Motor neuron (in vitro differentiated cells): ENCODE data around the gene MB. TPM values are rescaled to one million over a fixed set of nuclear protein-coding genes. Genes with fewer than 3 reads are reported as not detected.

Experiments used
- ATAC-seq, 8 experiments: fragments of 200-7000 bp; cut with Tn5 transposase; replicated peaks in 6 of 8; 2 replicates each; pipeline ENCODE4 v1.8.0; 2021; ENCODE audit warnings: mild to moderate bottlenecking in 8 of 8, moderate library complexity in 8 of 8
- H3K27ac ChIP-seq, 2 donors: fragments of 250-450 bp; sonication (Bioruptor Pico); 2 replicates each; pipeline ENCODE4 v1.9.0; 2021; ENCODE audit warnings: antibody characterized with exemption in 2 of 2, mild to moderate bottlenecking in 2 of 2, moderate library complexity in 1 of 2
- H3K4me1 ChIP-seq, 2 donors: fragments of 250-450 bp; sonication (Bioruptor Pico); replicated peaks in 1 of 2; 2 replicates each; pipeline ENCODE4 v1.6.1; 2021; ENCODE audit warnings: antibody characterized with exemption in 2 of 2, mild to moderate bottlenecking in 2 of 2, moderate library complexity in 1 of 2
- H3K4me3 ChIP-seq, 5 donors: fragments of 250-450 bp; sonication (Bioruptor Pico); 2 replicates each; pipeline ENCODE4 v1.9.0; 2021; ENCODE audit warnings: antibody characterized with exemption in 5 of 5, mild to moderate bottlenecking in 5 of 5, moderate library complexity in 4 of 5
- WGBS, 10 experiments: fragments of 450-650 bp; shearing (Covaris generic); methylation state at CpG; one replicate each; pipeline ENCODE4 v1.0.0; 2022; 5-methylcytosine and 5-hydroxymethylcytosine counted together
- in situ Hi-C, 9 experiments: fragments of 400-800 bp; cut with MboI; loops; one replicate each; pipeline ENCODE4 v1.15.0; 2021; ENCODE audit warnings: low sequenced_read_pairs in 9 of 9, low pct_unique_long_range_greater_than_20kb in 2 of 9; ENCODE audit not compliant: unreplicated experiment in 9 of 9
- total RNA-seq, 8 experiments: library from RNA; unstranded; fragments of 300-600 nt; gene quantifications; 2 replicates each; pipeline versions ENCODE4 v1.2.3 to v1.2.4, GENCODE V29; 2022

Gene MB
- total RNA-seq, 8 experiments from 2014 or later: 0.73 to 1.5 (median 0.76) TPM; not detected in 5

- ATAC-seq: no peak
- Histone ChIP-seq H3K4me1 (no peaks in the 10 kb centered on the region), H3K4me3 (no peak overlapping the region), H3K27ac (no peak overlapping the region)
- WGBS, 10 experiments: 80 to 100% (median 90%) methylated on average over 1 to 3 of the region's 4 CpGs; no CpG with 5 or more reads in 6 of the 10 experiments
- in situ Hi-C loops: loop anchor here in 4 of 9 experiments (25.0 kb wide), 1 partner anchor 161 kb away; no protein-coding TSS in a partner anchor
These were observed 18.8 kb downstream of the MB start for GRCh38 chr22:35598396-35598710.

- H3K4me3 ChIP-seq: no peak overlapping the region
- no peak for ATAC-seq
- WGBS, 10 experiments: 25 to 100% (median 74%) methylated on average over 1 to 7 of the region's 16 CpGs; no CpG with 5 or more reads in 2 of the 10 experiments
- H3K27ac ChIP-seq: no peak overlapping the region
- in situ Hi-C loops: loop anchor here in 4 of 9 experiments (25.0 kb wide), 1 partner anchor 161 kb away; no protein-coding TSS in a partner anchor
- peaks cover 0 to 1% of the 10 kb centered on the region in 2 donors for H3K4me1 ChIP-seq
These were observed 19.3 kb downstream of the MB start for GRCh38 chr22:35597692-35598395.

GRCh38 chr22:35596821-35597220, 20.3 kb downstream of the MB start:
- peaks cover 0 to 3% of the 10 kb centered on the region in 2 donors for H3K4me1 ChIP-seq
- WGBS, 10 experiments: 54 to 89% (median 79%) methylated on average over 3 to 7 of the region's 7 CpGs; no CpG with 5 or more reads in 4 of the 10 experiments
- in situ Hi-C loops: loop anchor here in 4 of 9 experiments (25.0 kb wide), 1 partner anchor 160 kb away; no protein-coding TSS in a partner anchor
- no peak overlapping the region for H3K4me3 ChIP-seq
- ATAC-seq: no peak
- H3K27ac ChIP-seq: no peak overlapping the region

- WGBS, 10 experiments: 80 to 92% (median 80%) methylated on average over 1 to 4 of the region's 5 CpGs; no CpG with 5 or more reads in 7 of the 10 experiments
- no peak overlapping the region for H3K27ac ChIP-seq
- H3K4me3 ChIP-seq: no peak overlapping the region
- in situ Hi-C loops: loop anchor here in 4 of 9 experiments (25.0 kb wide), 1 partner anchor 157 kb away; no protein-coding TSS in a partner anchor
- H3K4me1 ChIP-seq: peaks cover 0 to 6% of the 10 kb centered on the region in 2 donors
- no peak for ATAC-seq
These were observed 22.4 kb downstream of the MB start for GRCh38 chr22:35594686-35595085.

GRCh38 chr22:35593891-35594470, 23.1 kb downstream of the MB start:
- 18 to 100% (median 75%) methylated on average over 1 to 7 of the region's 14 CpGs; no CpG with 5 or more reads in 2 of the 10 experiments for WGBS, 10 experiments
- Histone ChIP-seq H3K27ac (no peak overlapping the region), H3K4me3 (no peak overlapping the region), H3K4me1 (peaks cover 0 to 6% of the 10 kb centered on the region in 2 donors)
- ATAC-seq: no peak
- in situ Hi-C loops: loop anchor here in 4 of 9 experiments (25.0 kb wide), 1 partner anchor 157 kb away; no protein-coding TSS in a partner anchor

GRCh38 chr22:35593071-35593890, 23.8 kb downstream of the MB start:
- ATAC-seq: peak in 2 of 8 experiments; percentile 5 to 15
- Histone ChIP-seq H3K27ac (no peak overlapping the region), H3K4me3 (no peak overlapping the region), H3K4me1 (peaks cover 0 to 6% of the 10 kb centered on the region in 2 donors)
- WGBS, 10 experiments: 51 to 64% (median 58%) methylated on average over 2 of the region's 3 CpGs; no CpG with 5 or more reads in 7 of the 10 experiments
- in situ Hi-C loops: loop anchor here in 4 of 9 experiments (25.0 kb wide), 1 partner anchor 156 kb away; no protein-coding TSS in a partner anchor

- no peak overlapping the region for H3K27ac ChIP-seq
- in situ Hi-C loops: loop anchor here in 4 of 9 experiments (25.0 kb wide), 1 partner anchor 155 kb away; no protein-coding TSS in a partner anchor
- peaks cover 0 to 6% of the 10 kb centered on the region in 2 donors for H3K4me1 ChIP-seq
- peak in 6 of 8 experiments; percentile 5 to 56 (median 38) for ATAC-seq
- 17 to 83% (median 70%) methylated on average over 1 to 2 of the region's 4 CpGs; no CpG with 5 or more reads in 5 of the 10 experiments for WGBS, 10 experiments
- H3K4me3 ChIP-seq: no peak overlapping the region
These were observed 24.6 kb downstream of the MB start for GRCh38 chr22:35592418-35592967.

- Histone ChIP-seq H3K27ac (no peak overlapping the region), H3K4me1 (peaks cover 0 to 6% of the 10 kb centered on the region in 2 donors), H3K4me3 (no peak overlapping the region)
- ATAC-seq: no peak
- in situ Hi-C loops: loop anchor here in 4 of 9 experiments (25.0 kb wide), 1 partner anchor 155 kb away; no protein-coding TSS in a partner anchor
- 53 to 87% (median 83%) methylated on average over 1 to 7 of the region's 14 CpGs; no CpG with 5 or more reads in 4 of the 10 experiments for WGBS, 10 experiments
These were observed 25.3 kb downstream of the MB start for GRCh38 chr22:35591714-35592417.

GRCh38 chr22:35590634-35591295, 26.4 kb downstream of the MB start:
- Histone ChIP-seq H3K4me3 (no peak overlapping the region), H3K4me1 (peaks cover 0 to 6% of the 10 kb centered on the region in 2 donors), H3K27ac (no peak overlapping the region)
- in situ Hi-C loops: loop anchor here in 4 of 9 experiments (25.0 kb wide), 1 partner anchor 153 kb away; no protein-coding TSS in a partner anchor
- ATAC-seq: peak in 5 of 8 experiments; percentile 28 to 76 (median 41)
- WGBS, 10 experiments: 33 to 83% (median 53%) methylated on average over 1 to 3 of the region's 13 CpGs; no CpG with 5 or more reads in 6 of the 10 experiments

- no peak for ATAC-seq
- Histone ChIP-seq H3K4me1 (peaks cover 0 to 6% of the 10 kb centered on the region in 2 donors), H3K27ac (no peak overlapping the region), H3K4me3 (no peak overlapping the region)
- in situ Hi-C loops: loop anchor here (10.0 to 25.0 kb wide), 3 partner anchors 152 to 235 kb away; no protein-coding TSS in a partner anchor
- WGBS, 10 experiments: 83 to 100% (median 90%) methylated on average over 1 to 6 of the region's 6 CpGs; no CpG with 5 or more reads in 3 of the 10 experiments
These were observed 27.4 kb downstream of the MB start for GRCh38 chr22:35589756-35590093.

- Histone ChIP-seq H3K4me1 (peaks cover 0 to 6% of the 10 kb centered on the region in 2 donors), H3K4me3 (no peak overlapping the region), H3K27ac (no peak overlapping the region)
- peak; percentile 24 to 92 (median 46) for ATAC-seq
- in situ Hi-C loops: loop anchor here (10.0 to 25.0 kb wide), 3 partner anchors 152 to 234 kb away; no protein-coding TSS in a partner anchor
- WGBS, 10 experiments: 19 to 100% (median 75%) methylated on average over 1 to 8 of the region's 11 CpGs; no CpG with 5 or more reads in 2 of the 10 experiments
These were observed 27.9 kb downstream of the MB start for GRCh38 chr22:35589071-35589755.
